LNCaP clone FGC (cell line): ENCODE results near the gene SLC5A8.

Experiments used
- DNase-seq: peaks from one replicate; pipeline ENCODE4 v3.0.0-alpha.2; 2011; ENCODE audit warnings: low read depth
- H3K4me3 ChIP-seq: 2 replicates; pipeline ENCODE4 v1.5.1; 2011; ENCODE audit warnings: mild to moderate bottlenecking, low read depth, low read length, control low read depth
- TF ChIP-seq, protein P1 (sequence below): IDR thresholded peaks from 2 replicates; pipeline ENCODE4 v1.5.1; 2012; ENCODE audit warnings: mild to moderate bottlenecking; ENCODE audit not compliant: control insufficient read depth, insufficient read depth; ENCODE audit errors: extremely low read depth

Gene SLC5A8

DNA sequence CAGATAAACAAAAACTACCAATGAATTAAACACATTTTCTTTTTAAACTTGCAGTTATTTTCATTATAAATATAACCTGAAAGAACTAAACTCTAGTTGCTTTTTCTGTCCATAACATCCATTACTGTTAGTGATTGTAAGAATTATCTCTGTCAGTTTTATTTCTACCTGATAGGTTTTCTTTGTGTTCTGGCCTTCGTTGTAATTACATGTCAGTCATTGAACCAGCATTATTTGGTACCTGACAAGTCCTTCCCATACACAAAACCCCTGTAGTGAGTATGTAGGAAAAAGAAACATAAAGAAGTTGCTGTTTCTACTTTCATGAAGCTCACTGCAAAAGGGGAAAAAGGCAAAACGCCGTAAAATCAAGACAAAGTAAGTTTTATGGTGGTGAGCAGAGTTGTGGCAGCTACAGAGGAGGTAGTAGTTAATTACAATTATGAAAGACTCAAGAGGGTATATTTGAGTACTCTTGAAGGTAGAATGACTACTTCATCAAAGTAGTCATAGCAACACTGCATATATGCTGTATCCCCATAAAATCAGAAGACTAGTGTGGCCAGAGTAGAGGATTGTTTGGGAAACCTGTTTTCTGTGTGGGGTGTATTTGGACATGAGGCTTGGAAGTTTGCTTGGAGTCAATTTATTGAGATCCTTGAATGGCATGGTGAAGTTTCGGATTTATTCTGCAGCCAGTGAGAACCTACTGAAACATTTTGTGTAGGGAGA lies 102.8 kb downstream of the SLC5A8 start:
- no peak overlapping the region for H3K4me3 ChIP-seq
- DNase-seq = no peak
- TF ChIP-seq, protein P1, sequence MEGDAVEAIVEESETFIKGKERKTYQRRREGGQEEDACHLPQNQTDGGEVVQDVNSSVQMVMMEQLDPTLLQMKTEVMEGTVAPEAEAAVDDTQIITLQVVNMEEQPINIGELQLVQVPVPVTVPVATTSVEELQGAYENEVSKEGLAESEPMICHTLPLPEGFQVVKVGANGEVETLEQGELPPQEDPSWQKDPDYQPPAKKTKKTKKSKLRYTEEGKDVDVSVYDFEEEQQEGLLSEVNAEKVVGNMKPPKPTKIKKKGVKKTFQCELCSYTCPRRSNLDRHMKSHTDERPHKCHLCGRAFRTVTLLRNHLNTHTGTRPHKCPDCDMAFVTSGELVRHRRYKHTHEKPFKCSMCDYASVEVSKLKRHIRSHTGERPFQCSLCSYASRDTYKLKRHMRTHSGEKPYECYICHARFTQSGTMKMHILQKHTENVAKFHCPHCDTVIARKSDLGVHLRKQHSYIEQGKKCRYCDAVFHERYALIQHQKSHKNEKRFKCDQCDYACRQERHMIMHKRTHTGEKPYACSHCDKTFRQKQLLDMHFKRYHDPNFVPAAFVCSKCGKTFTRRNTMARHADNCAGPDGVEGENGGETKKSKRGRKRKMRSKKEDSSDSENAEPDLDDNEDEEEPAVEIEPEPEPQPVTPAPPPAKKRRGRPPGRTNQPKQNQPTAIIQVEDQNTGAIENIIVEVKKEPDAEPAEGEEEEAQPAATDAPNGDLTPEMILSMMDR = no peak
